ENCODE data around the gene PPP3CB. TPM values are rescaled to one million over a fixed set of nuclear protein-coding genes. Genes with fewer than 3 reads are reported as not detected.

The PPP3CB gene
- total RNA-seq = 34.9 and 36.6 TPM in 2 replicates

DNA sequence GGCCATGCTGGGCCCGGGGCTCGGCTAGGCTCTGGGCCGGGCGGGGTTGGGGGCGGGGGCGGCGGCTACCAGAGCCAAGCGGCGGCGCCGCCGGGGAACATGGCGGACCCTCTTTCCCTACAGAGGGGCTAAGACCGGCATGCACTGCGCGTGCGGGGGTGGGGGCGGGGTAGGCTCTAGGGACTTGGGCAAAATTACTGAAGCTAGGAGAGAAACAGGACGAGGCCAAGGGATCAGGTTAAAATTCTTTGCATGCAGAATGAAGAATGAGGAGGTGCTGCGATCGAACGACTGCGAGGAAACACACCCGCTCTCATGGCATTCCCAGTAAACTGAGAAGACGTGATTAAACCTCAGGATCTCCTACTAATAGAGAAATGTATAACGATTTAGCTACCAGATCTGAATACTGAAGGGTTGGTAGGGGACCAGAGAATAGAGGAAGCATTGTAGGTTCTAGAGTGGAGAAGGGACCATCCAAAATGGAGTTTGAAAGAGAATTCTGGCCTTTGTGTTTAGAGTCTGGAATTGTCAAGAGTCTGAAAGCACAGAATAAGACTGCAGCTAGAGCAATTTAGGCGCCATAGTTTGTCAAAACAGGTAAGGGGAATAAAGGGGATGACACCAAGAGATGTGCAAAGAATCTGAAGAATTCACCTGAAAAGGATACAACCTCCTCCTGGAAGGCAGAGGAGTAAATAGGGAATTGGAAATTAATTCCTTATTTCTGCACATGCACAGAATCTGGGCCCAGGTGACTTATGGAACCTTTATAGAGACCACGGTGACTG, at the start of gene PPP3CB:
TSS of gene PPP3CB (minus strand) at position 141 of the 791 bp plus-strand sequence. CDS start at position 6, 135 bp downstream.

GRCh38 chr10:73433538-73433867, 62.3 kb downstream of the PPP3CB start, which contains the start of gene MSS51:
Gene MSS51, minus strand, starts transcription at chr10:73433561. Its CDS starts 5,277 bp downstream, at chr10:73428284.

GRCh38 chr10:73413528-73414229, 82.1 kb downstream of the PPP3CB start, which contains the start of gene ANXA7:
Gene ANXA7, minus strand, starts transcription at chr10:73414058. Its CDS starts 13,202 bp downstream, at chr10:73400856.

Other genes with a start within 250 kb of the PPP3CB start
- 30.6 and 80.8 TPM in 2 replicates for gene DNAJC9, start 248.8 kb downstream of the PPP3CB start, total RNA-seq
- 77.2 and 92.7 TPM in 2 replicates for gene MRPS16, start 243.4 kb downstream of the PPP3CB start, total RNA-seq
- gene CFAP70, start 137.2 kb downstream of the PPP3CB start, total RNA-seq = 0.44 and 0.75 TPM in 2 replicates
- 148 and 211 TPM in 2 replicates for gene ANXA7, start 82.0 kb downstream of the PPP3CB start, total RNA-seq
- 2.0 and 2.1 TPM in 2 replicates for gene MSS51, start 62.5 kb downstream of the PPP3CB start, total RNA-seq
- 35.5 and 38.4 TPM in 2 replicates for gene USP54, start 95.3 kb upstream of the PPP3CB start, total RNA-seq
- not detected in 2 replicates for gene MYOZ1, start 145.4 kb upstream of the PPP3CB start, total RNA-seq
- gene SYNPO2L, start 160.0 kb upstream of the PPP3CB start, total RNA-seq = under 0.01 TPM in 1 of 2 replicates, not detected in the other
- gene AGAP5, start 202.1 kb upstream of the PPP3CB start, total RNA-seq = 2.7 and 3.4 TPM in 2 replicates
- gene SEC24C, start 248.3 kb upstream of the PPP3CB start, total RNA-seq = 59.4 and 64.3 TPM in 2 replicates

All from uterine smooth muscle cell (primary cell).